ENCODE results near the gene PTPRJ.
"Not testable (repeated sequence)": the region's sequence is repeated elsewhere in the genome, so short reads cannot be mapped to it uniquely, and the experiment has no call there.

Gene PTPRJ

DNA sequence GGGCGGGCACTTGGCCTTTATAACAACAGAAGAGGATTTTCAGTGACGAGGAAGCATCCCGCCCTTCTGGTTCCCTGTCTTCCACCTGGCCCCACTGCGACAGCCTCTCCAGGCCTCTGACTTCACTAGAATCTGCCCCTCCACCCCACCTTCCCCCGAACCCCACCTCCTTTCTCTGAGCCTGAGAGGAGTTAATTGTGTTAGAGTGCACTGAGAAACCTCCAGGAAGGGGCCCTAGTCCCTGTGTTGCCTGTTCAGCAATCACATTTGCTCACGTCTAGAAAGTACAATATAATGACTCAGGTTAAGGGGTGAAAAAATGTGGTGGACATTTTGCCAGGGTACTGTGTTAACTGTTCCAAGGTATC, 38.8 kb downstream of the PTPRJ start:
- DNase-seq = no peak

- no peak for DNase-seq
Measured at GRCh38 chr11:48019595-48019994, 39.2 kb downstream of the PTPRJ start.

GRCh38 chr11:48020092-48020755, 39.9 kb downstream of the PTPRJ start:
- peak; percentile 50 for DNase-seq

DNA sequence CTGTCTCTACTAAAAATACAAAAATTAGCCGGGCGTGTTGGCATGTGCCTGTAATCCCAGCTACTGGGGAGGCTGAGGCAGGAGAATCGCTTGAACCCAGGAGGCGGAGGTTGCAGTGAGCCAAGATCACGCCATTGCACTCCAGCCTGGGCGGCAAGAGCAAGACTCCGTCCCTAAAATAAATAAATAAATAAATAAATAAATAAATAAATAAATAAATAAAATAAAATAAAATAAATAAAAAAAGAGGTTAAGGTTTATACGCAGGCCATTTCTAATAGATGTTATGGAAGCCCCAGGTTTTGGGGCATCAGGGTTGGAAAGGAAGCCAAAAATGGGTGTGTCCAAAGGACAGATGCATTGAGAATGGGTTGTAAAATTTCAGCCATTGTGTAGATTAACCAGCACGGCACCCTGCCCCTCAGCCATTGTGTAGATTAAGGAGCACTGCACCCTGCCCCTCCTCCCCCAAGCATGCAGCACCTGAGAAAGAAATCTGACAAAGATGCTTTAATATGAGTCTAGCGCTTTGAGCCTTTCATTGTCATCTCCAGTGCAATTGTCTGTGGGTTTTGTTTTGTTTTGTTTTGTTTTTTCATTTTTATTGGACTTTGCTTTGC, 41.0 kb downstream of the PTPRJ start:
- not testable (repeated sequence) for DNase-seq

- DNase-seq = no peak
Measured at GRCh38 chr11:48022445-48022844, 42.1 kb downstream of the PTPRJ start.

- DNase-seq = not testable (repeated sequence)
Measured at GRCh38 chr11:48023608-48024007, 43.2 kb downstream of the PTPRJ start.

- no peak for DNase-seq
Measured at GRCh38 chr11:48024635-48025071, 44.3 kb downstream of the PTPRJ start.

DNA sequence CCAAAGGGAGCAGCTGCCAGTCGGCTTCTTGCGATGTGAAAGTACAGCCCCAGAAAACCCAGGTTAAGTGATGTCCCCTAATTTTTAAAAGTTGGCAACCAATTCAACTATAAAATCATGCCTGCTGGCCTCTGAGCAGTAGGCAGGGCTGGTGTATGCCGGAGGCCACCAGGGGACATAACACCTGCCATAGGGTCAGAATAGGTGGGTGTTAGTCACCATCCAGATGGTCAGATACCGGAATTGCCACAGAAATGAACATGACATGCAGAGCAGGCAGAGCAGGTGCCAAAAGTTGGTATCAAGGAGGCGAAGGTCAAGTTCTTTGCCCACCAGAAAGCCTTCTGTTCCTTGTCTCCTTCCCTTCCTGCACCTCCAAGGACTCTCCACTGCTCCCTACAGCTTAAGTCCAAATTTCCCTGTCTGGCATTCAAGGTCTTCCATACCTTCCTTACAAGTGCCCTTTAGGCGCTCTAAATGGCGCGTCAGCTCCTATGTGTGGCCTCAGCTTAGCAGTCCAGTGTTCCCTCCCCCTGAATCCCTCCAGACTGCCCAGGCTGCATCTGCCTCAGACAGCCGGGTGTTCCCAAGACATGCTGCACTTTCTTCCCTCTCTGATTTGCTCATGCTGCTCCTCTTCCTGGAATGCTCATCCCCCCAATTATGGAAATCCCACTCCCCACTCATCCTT, 45.1 kb downstream of the PTPRJ start:
- no peak for DNase-seq

DNA sequence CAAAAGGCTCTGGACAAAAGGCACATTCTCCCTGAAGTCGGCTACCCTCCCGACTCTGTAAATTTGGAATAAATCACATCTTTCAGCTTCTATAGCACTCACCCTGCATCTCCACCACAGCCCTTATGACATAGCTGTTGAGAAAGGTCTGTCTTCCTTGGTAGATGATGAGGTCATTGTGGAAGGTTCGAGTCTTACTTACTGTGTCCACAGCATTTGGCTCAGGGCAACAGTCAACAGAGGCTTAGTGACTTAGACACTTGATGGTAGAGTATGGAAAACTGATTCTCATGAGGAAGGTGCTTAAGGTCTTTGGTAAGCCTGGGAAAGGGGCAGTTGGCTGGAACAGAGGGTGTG, 45.6 kb downstream of the PTPRJ start:
- no peak for DNase-seq

GRCh38 chr11:48028914-48029680, 48.7 kb downstream of the PTPRJ start:
- DNase-seq = peak; percentile 28 to 56

- DNase-seq = no peak
Measured at GRCh38 chr11:48029681-48030290, 49.4 kb downstream of the PTPRJ start.

- DNase-seq = no peak
Measured at GRCh38 chr11:48031602-48032001, 51.2 kb downstream of the PTPRJ start.

DNA sequence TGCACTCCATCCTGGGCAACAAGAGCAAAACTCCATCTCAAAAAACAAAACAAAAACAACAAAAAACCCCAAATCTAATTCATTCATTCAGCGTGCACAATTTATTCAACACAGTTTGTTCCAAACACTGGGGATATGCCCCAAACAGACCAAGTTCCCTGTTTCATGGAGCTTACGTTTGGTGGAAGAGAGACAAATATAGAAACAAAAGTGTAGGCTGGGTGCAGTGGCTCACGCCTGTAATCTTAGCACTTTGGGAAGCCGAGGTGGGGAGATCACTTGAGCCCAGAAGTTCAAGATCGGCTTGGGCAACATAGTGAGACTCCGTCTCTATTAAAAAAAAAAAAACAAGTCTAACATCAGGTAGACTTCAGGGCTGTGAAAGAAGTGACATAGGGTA, 52.4 kb downstream of the PTPRJ start:
- DNase-seq = no peak

DNA sequence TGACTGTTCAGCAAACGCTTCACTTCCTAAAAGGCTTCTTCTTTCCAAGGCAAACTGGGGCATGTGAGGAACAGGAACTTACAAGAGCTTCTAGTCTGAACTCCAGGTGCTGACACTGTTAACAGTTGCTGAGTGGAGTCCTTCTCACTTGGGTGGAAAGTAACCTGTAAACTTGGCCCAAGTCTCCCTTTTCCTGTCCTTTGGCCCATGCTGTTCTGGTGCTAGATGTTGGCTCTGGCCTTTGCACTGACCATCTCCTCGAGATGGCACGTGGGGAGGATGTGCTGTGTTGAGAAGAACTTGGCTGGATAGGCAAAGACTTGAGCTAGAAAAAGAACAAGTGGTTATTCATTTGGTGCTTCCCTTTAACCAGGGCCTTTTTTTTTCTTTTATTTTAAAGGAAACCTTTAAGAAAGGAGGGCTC, 53.6 kb downstream of the PTPRJ start:
- DNase-seq = peak; percentile 67 to 81

- DNase-seq = no peak
Measured at GRCh38 chr11:48034926-48035871, 54.8 kb downstream of the PTPRJ start.

DNA sequence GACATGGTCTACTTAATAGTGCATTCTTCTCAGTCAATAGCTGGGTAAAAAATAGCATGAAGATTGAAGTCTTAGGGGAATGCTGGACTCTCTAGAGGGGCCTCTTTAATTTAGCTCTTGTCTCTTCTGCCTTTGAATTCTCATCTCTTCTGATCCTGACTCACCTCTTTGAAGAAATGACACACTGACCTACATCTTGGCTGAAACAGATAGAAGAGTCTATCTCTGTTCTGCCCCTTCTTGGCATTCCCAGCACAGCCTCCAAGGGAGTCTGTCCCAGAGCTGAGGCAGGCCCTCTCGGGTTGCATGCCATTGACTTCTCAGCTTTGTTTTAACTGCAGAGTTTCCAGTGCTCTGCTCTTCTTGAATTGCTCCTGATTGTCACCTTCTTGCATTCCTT, 55.7 kb downstream of the PTPRJ start:
- no peak for DNase-seq

- no peak for DNase-seq
Measured at GRCh38 chr11:48036466-48036865, 56.1 kb downstream of the PTPRJ start.

DNA sequence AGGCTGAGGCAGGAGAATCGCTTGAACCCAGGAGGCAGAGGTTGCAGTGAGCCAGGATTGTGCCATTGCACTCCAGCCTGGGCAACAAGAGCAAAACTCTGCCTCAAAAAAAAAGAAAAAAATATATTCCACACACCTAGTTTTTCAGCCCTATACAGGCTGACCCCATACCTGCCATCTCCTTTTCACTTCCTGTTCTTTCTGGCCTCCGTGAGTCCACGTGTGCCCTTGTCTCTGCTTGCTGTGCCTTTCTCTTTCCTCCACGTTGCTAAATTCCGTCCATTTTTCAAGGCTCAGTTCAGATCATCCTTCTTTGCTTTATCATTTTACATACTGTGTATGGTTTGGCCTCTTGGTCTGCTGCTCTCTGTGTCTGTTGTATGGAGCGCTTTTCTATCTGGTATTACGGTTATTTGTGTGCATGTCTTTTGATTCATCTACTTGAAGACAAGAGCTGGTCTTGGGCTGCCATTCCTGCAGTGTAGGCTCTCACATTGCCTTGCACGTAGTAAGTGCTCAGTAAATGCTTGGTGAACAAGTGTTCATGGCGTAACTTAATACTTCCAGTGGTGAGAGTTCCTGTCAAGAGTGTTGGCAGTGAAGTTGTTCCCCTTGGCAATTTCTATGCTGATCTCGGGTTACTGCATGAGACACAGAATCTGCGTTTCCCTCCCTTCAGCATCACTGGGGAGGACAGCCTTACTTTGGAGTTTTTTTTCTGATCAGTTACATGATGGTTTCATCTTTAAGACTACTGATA, 57.5 kb downstream of the PTPRJ start:
- peak; percentile 7 to 12 for DNase-seq

DNA sequence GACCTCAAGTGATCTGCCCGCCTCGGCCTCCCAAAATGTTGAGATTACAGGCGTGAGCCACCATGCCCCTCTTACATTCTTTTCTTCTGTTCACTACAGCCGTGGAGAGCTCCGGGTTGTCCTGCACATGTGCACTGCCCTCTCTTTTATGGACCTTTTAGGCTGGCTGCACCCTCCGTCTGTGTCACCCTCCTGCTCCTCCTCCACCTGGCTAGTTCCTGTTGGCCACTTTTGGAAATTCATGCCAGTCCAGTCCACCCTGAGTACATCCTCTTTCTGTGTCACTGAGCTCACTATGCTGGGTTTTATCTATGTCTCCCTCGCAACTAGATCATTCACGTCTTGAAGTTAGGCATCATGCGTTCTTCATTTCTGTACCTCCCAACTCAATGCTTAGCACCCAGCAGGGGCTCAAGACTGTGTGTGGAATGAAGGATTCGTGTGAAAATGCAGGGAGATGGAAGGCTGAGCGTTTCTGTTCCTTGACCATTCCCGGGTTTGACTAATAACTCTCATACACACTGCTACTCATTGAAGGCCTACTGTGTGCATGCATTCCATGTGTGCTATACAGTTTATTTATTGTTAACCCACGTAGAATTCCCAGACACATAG, 60.6 kb downstream of the PTPRJ start:
- no peak for DNase-seq

- no peak for DNase-seq
Measured at GRCh38 chr11:48041877-48042695, 61.7 kb downstream of the PTPRJ start.

Data from Kasumi-1 (cell line).